ENCODE measurements around the gene CD47.

The CD47 gene

GRCh38 chr3:107994956-107995715 lies 95.7 kb downstream of the CD47 start:
- TF ChIP-seq, protein P1, sequence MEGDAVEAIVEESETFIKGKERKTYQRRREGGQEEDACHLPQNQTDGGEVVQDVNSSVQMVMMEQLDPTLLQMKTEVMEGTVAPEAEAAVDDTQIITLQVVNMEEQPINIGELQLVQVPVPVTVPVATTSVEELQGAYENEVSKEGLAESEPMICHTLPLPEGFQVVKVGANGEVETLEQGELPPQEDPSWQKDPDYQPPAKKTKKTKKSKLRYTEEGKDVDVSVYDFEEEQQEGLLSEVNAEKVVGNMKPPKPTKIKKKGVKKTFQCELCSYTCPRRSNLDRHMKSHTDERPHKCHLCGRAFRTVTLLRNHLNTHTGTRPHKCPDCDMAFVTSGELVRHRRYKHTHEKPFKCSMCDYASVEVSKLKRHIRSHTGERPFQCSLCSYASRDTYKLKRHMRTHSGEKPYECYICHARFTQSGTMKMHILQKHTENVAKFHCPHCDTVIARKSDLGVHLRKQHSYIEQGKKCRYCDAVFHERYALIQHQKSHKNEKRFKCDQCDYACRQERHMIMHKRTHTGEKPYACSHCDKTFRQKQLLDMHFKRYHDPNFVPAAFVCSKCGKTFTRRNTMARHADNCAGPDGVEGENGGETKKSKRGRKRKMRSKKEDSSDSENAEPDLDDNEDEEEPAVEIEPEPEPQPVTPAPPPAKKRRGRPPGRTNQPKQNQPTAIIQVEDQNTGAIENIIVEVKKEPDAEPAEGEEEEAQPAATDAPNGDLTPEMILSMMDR (IDR thresholded peaks at IDR 0.05) = no peak
- TF ChIP-seq ZFX (IDR thresholded peaks at IDR 0.05; ENCODE audit: borderline replicate concordance) = no peak
- no peak overlapping the region for H3K27ac ChIP-seq

- no peak for TF ChIP-seq ZFX (IDR thresholded peaks at IDR 0.05; ENCODE audit: borderline replicate concordance)
- TF ChIP-seq, protein P1 (IDR thresholded peaks at IDR 0.05) = no peak
- H3K27ac ChIP-seq = no peak overlapping the region
These were observed 96.7 kb downstream of the CD47 start for GRCh38 chr3:107994181-107994580.

GRCh38 chr3:107993771-107994170 lies 97.1 kb downstream of the CD47 start:
- H3K27ac ChIP-seq = no peak overlapping the region

More at GRCh38 chr3:107993771-107994170, 97.1 kb downstream of the CD47 start:
- TF ChIP-seq, protein P1 (IDR thresholded peaks at IDR 0.05) = no peak
- TF ChIP-seq ZFX (IDR thresholded peaks at IDR 0.05; ENCODE audit: borderline replicate concordance) = no peak

Data from 22Rv1 (cell line).